ENCODE data around the gene SRPK1.

Gene SRPK1

GRCh38 chr6:35874730-35875129, 46.2 kb downstream of the SRPK1 start:
- no peak overlapping the region for H3K23ac ChIP-seq (ENCODE audit: low read length in 2 of 2)
- no peak overlapping the region for H2BK5ac ChIP-seq (ENCODE audit: low read depth, low read length, poor library complexity, severe bottlenecking)
- no peak overlapping the region for H3K18ac ChIP-seq (ENCODE audit: low read depth in 1 of 2, low read length in 2 of 2)
- peaks cover 20% of the 10 kb centered on the region for H3K79me1 ChIP-seq (replicated peaks; ENCODE audit: low read length, poor library complexity, severe bottlenecking)
- no peak overlapping the region for H2BK12ac ChIP-seq (ENCODE audit: low read length in 2 of 2)
- H4K8ac ChIP-seq (ENCODE audit: low read length), result no peak overlapping the region
- H2BK15ac ChIP-seq (ENCODE audit: low read depth, poor library complexity, severe bottlenecking), result no peak overlapping the region
- H2AFZ ChIP-seq (ENCODE audit: low read depth, low read length), result no peak overlapping the region
- H3K4me2 ChIP-seq (ENCODE audit: low read length, poor library complexity, severe bottlenecking), result no peak overlapping the region
- no peak overlapping the region for H3K4me3 ChIP-seq (ENCODE audit: insufficient read depth in 1 of 2, low read depth in 1 of 2, low read length in 2 of 2)
- no peak overlapping the region for H2AK5ac ChIP-seq (ENCODE audit: low read length, severe bottlenecking)
- DNase-seq, result no peak
- no peak overlapping the region for H3K27ac ChIP-seq (ENCODE audit: low read length, poor library complexity, severe bottlenecking)
- H3K4me1 ChIP-seq (ENCODE audit: control insufficient read depth, insufficient read depth, low read depth, low read length), result no peaks in the 10 kb centered on the region
- H3K14ac ChIP-seq (ENCODE audit: low read length in 2 of 2), result no peak overlapping the region
- no peak overlapping the region for H3K4ac ChIP-seq (ENCODE audit: low read depth in 1 of 2, low read length in 2 of 2)
- H3K36me3 ChIP-seq (ENCODE audit: control insufficient read depth in 1 of 2, insufficient read depth in 2 of 2, low read depth in 1 of 2, low read length in 2 of 2), result peaks cover 13 to 65% of the 10 kb centered on the region in 2 experiments
- no peak overlapping the region for H4K91ac ChIP-seq (ENCODE audit: low read length)
- H3K27me3 ChIP-seq (ENCODE audit: control insufficient read depth in 1 of 2, insufficient read depth in 1 of 2, low read length in 2 of 2), result no peaks in the 10 kb centered on the region
- no peak overlapping the region for H2BK120ac ChIP-seq (ENCODE audit: low read depth, low read length)
- 100% methylated on average over 1 of the region's 1 CpG for WGBS
- no peak overlapping the region for H3K9ac ChIP-seq (ENCODE audit: low read length)
- H3K9me3 ChIP-seq (ENCODE audit: control insufficient read depth, low read length), result peaks cover 2% of the 10 kb centered on the region

DNA sequence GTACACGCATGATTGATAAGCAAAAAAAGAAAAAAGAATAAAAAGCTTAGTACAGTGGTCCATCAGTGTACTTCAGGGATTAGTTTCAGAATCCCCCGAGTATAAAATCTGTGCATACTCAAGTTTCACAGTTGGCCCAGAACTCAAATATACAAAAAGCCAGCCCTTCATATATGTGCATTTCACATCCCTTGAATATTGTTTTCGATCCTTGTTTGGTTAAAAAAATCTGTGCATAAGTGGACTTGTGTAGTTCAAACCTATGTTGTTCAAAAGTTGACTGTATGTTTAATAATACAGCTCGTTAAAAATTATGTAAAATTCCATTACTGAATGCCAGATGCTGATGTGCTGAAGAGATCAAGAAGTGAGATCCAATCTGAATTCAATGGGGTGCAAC, 61.5 kb downstream of the SRPK1 start:
- no peak overlapping the region for H3K9ac ChIP-seq (ENCODE audit: low read length)
- WGBS, result 98% methylated on average over 4 of the region's 4 CpGs
- H3K23ac ChIP-seq (ENCODE audit: low read length in 2 of 2), result no peak overlapping the region

DNA sequence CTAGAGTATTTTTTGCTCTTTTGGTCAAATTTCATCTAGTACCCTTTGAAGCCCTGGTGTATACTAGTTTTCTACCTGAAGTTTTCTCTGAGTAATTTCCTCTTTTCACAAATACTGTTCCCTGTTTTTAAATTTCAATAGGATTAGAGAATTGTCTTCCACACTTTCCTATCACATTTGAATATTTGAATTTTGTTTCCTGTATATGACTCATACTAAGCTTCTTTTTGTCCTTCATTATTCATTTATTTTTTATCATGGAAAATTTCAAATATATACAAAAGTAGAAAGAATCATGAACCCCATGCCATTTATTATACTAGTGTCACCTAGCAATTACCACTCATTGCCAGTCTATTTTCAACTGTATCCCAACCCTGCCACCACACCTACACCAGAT, 63.0 kb downstream of the SRPK1 start:
- DNase-seq, result no peak
- H3K36me3 ChIP-seq (ENCODE audit: control insufficient read depth in 1 of 2, insufficient read depth in 2 of 2, low read depth in 1 of 2, low read length in 2 of 2), result peaks cover 23 to 59% of the 10 kb centered on the region in 2 experiments
- no peak overlapping the region for H2BK15ac ChIP-seq (ENCODE audit: low read depth, poor library complexity, severe bottlenecking)
- H3K27ac ChIP-seq (ENCODE audit: low read length, poor library complexity, severe bottlenecking), result no peak overlapping the region
- H3K23ac ChIP-seq (ENCODE audit: low read length in 2 of 2), result no peak overlapping the region
- no peaks in the 10 kb centered on the region for H3K9me3 ChIP-seq (ENCODE audit: control insufficient read depth, low read length)
- no peak overlapping the region for H3K9ac ChIP-seq (ENCODE audit: low read length)
- H3K18ac ChIP-seq (ENCODE audit: low read depth in 1 of 2, low read length in 2 of 2), result no peak overlapping the region
- H3K4me1 ChIP-seq (ENCODE audit: control insufficient read depth, insufficient read depth, low read depth, low read length), result no peaks in the 10 kb centered on the region
- no peak overlapping the region for H3K4me2 ChIP-seq (ENCODE audit: low read length, poor library complexity, severe bottlenecking)
- H3K4me3 ChIP-seq (ENCODE audit: insufficient read depth in 1 of 2, low read depth in 1 of 2, low read length in 2 of 2), result no peak overlapping the region
- no peak overlapping the region for H3K4ac ChIP-seq (ENCODE audit: low read depth in 1 of 2, low read length in 2 of 2)
- no peak overlapping the region for H2BK5ac ChIP-seq (ENCODE audit: low read depth, low read length, poor library complexity, severe bottlenecking)
- no peak overlapping the region for H2BK12ac ChIP-seq (ENCODE audit: low read length in 2 of 2)
- H2BK120ac ChIP-seq (ENCODE audit: low read depth, low read length), result no peak overlapping the region
- H3K27me3 ChIP-seq (ENCODE audit: control insufficient read depth in 1 of 2, insufficient read depth in 1 of 2, low read length in 2 of 2), result no peaks in the 10 kb centered on the region
- H3K14ac ChIP-seq (ENCODE audit: low read length in 2 of 2), result no peak overlapping the region
- no peak overlapping the region for H2AK5ac ChIP-seq (ENCODE audit: low read length, severe bottlenecking)
- H2AFZ ChIP-seq (ENCODE audit: low read depth, low read length), result no peak overlapping the region
- no peak overlapping the region for H4K8ac ChIP-seq (ENCODE audit: low read length)
- H4K91ac ChIP-seq (ENCODE audit: low read length), result no peak overlapping the region
- H3K79me1 ChIP-seq (replicated peaks; ENCODE audit: low read length, poor library complexity, severe bottlenecking), result peaks cover 13% of the 10 kb centered on the region

More for the DNA sequence above, 61.5 kb downstream of the SRPK1 start:
- H3K4me2 ChIP-seq (ENCODE audit: low read length, poor library complexity, severe bottlenecking), result no peak overlapping the region
- peaks cover 13% of the 10 kb centered on the region for H3K79me1 ChIP-seq (replicated peaks; ENCODE audit: low read length, poor library complexity, severe bottlenecking)
- no peaks in the 10 kb centered on the region for H3K27me3 ChIP-seq (ENCODE audit: control insufficient read depth in 1 of 2, insufficient read depth in 1 of 2, low read length in 2 of 2)
- no peak overlapping the region for H2BK120ac ChIP-seq (ENCODE audit: low read depth, low read length)
- no peak overlapping the region for H3K18ac ChIP-seq (ENCODE audit: low read depth in 1 of 2, low read length in 2 of 2)
- no peak overlapping the region for H3K4me3 ChIP-seq (ENCODE audit: insufficient read depth in 1 of 2, low read depth in 1 of 2, low read length in 2 of 2)
- no peak overlapping the region for H3K4ac ChIP-seq (ENCODE audit: low read depth in 1 of 2, low read length in 2 of 2)
- peaks cover 21 to 51% of the 10 kb centered on the region in 2 experiments for H3K36me3 ChIP-seq (ENCODE audit: control insufficient read depth in 1 of 2, insufficient read depth in 2 of 2, low read depth in 1 of 2, low read length in 2 of 2)
- no peak overlapping the region for H4K8ac ChIP-seq (ENCODE audit: low read length)
- DNase-seq, result no peak
- H3K27ac ChIP-seq (ENCODE audit: low read length, poor library complexity, severe bottlenecking), result no peak overlapping the region
- H2BK15ac ChIP-seq (ENCODE audit: low read depth, poor library complexity, severe bottlenecking), result no peak overlapping the region
- H3K14ac ChIP-seq (ENCODE audit: low read length in 2 of 2), result no peak overlapping the region
- H3K9me3 ChIP-seq (ENCODE audit: control insufficient read depth, low read length), result no peaks in the 10 kb centered on the region
- no peaks in the 10 kb centered on the region for H3K4me1 ChIP-seq (ENCODE audit: control insufficient read depth, insufficient read depth, low read depth, low read length)
- H2BK5ac ChIP-seq (ENCODE audit: low read depth, low read length, poor library complexity, severe bottlenecking), result no peak overlapping the region
- no peak overlapping the region for H4K91ac ChIP-seq (ENCODE audit: low read length)
- H2BK12ac ChIP-seq (ENCODE audit: low read length in 2 of 2), result no peak overlapping the region
- no peak overlapping the region for H2AK5ac ChIP-seq (ENCODE audit: low read length, severe bottlenecking)
- H2AFZ ChIP-seq (ENCODE audit: low read depth, low read length), result no peak overlapping the region

DNA sequence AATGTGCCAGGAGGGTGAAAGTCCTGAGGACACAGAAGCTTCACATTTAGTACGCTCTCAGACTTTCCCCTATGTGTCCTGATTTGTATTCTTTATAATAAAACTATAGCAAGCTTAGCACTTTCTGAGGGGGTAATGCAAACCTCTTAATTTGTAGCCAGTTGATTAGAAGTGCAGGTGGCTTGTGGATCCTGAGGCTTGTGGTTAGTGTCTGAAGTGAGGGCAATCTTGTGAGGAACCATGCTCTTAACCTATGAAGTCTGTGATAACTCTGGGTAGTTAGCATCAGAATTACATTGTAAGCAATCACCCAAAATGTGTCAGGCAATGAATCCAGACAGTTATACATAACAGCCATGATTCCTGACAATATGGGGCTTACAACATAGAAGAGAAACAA, 64.6 kb downstream of the SRPK1 start:
- Histone ChIP-seq H3K27me3 (ENCODE audit: control insufficient read depth in 1 of 2, insufficient read depth in 1 of 2, low read length in 2 of 2) (no peaks in the 10 kb centered on the region), H3K9me3 (ENCODE audit: control insufficient read depth, low read length) (no peaks in the 10 kb centered on the region), H3K9ac (ENCODE audit: low read length) (no peak overlapping the region), H3K14ac (ENCODE audit: low read length in 2 of 2) (no peak overlapping the region), H4K8ac (ENCODE audit: low read length) (no peak overlapping the region), H2AK5ac (ENCODE audit: low read length, severe bottlenecking) (no peak overlapping the region), H3K4me2 (ENCODE audit: low read length, poor library complexity, severe bottlenecking) (no peak overlapping the region), H2AFZ (ENCODE audit: low read depth, low read length) (no peak overlapping the region), H2BK5ac (ENCODE audit: low read depth, low read length, poor library complexity, severe bottlenecking) (no peak overlapping the region), H3K27ac (ENCODE audit: low read length, poor library complexity, severe bottlenecking) (no peak overlapping the region), H3K36me3 (ENCODE audit: control insufficient read depth in 1 of 2, insufficient read depth in 2 of 2, low read depth in 1 of 2, low read length in 2 of 2) (peaks cover 15 to 72% of the 10 kb centered on the region in 2 experiments), H4K91ac (ENCODE audit: low read length) (no peak overlapping the region), H3K4me1 (ENCODE audit: control insufficient read depth, insufficient read depth, low read depth, low read length) (no peaks in the 10 kb centered on the region), H3K23ac (ENCODE audit: low read length in 2 of 2) (no peak overlapping the region), H2BK15ac (ENCODE audit: low read depth, poor library complexity, severe bottlenecking) (no peak overlapping the region), H3K18ac (ENCODE audit: low read depth in 1 of 2, low read length in 2 of 2) (no peak overlapping the region), H3K79me1 (replicated peaks; ENCODE audit: low read length, poor library complexity, severe bottlenecking) (peaks cover 5% of the 10 kb centered on the region), H3K4me3 (ENCODE audit: insufficient read depth in 1 of 2, low read depth in 1 of 2, low read length in 2 of 2) (no peak overlapping the region), H3K4ac (ENCODE audit: low read depth in 1 of 2, low read length in 2 of 2) (no peak overlapping the region), H2BK120ac (ENCODE audit: low read depth, low read length) (no peak overlapping the region), H2BK12ac (ENCODE audit: low read length in 2 of 2) (no peak overlapping the region)
- DNase-seq, result no peak
- WGBS, result no CpG with 5 or more reads among the region's 1 CpG

All from mesenchymal stem cell (in vitro differentiated cells and primary cell).